Subcutaneous adipose tissue (tissue), 4 donors: Measurements from ENCODE around the gene AUTS2. TPM values are rescaled to one million over a fixed set of nuclear protein-coding genes. Genes with fewer than 3 reads are reported as not detected.

Experiments used
- CTCF ChIP-seq: fragments of 450-650 bp; IDR thresholded peaks from one replicate; pipeline ENCODE4 v1.5.1; 2016; ENCODE audit warnings: low read depth, mild to moderate bottlenecking, control low read depth, antibody characterized with exemption, moderate library complexity
- total RNA-seq, 4 donors: library from RNA; depleted of rRNA; stranded (reverse); fragments of >200 nt; gene quantifications; one replicate each; pipeline ENCODE4 v1.1.0, GENCODE V29; 2016

AUTS2 gene
- total RNA-seq, 4 donors from 2014 or later = 22.4 to 46.9 (median 27.4) TPM

GRCh38 chr7:70694971-70695794 lies 1096.9 kb downstream of the AUTS2 start:
- TF ChIP-seq CTCF = no peak

GRCh38 chr7:70695795-70696083 lies 1097.5 kb downstream of the AUTS2 start:
- TF ChIP-seq CTCF = no peak

- TF ChIP-seq CTCF = no peak
Observed at GRCh38 chr7:70696201-70696754, 1098.0 kb downstream of the AUTS2 start.

- no peak for TF ChIP-seq CTCF
Observed at GRCh38 chr7:70698219-70698832, 1100.1 kb downstream of the AUTS2 start.

- no peak for TF ChIP-seq CTCF
Observed at GRCh38 chr7:70699271-70699670, 1101.0 kb downstream of the AUTS2 start.

GRCh38 chr7:70700055-70700940 lies 1102.0 kb downstream of the AUTS2 start:
- no peak for TF ChIP-seq CTCF
